ENCODE data around the gene RAB10.

DNA sequence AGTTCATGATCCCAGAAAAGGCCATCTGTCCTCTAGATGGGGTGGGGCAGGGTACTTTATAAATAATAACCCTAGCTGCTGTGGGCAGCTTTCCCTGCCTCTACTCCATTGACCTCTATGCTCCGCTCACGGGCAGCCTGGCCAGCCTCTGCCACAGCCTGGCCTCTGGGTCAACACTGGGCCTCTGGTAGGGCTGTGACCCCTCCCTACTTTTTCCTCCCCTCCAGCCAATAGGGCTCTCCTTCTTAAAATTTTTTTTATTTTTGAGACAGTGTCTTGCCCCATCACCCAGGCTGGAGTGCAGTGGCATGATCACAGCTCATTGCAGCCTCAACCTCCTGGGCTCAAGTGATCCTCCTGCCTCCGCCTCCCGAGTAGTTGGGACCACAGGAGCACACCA is 134.9 kb downstream of the RAB10 start:
- TF ChIP-seq EZH2phosphoT487 (IDR thresholded peaks at IDR 0.05; ENCODE audit: insufficient read depth, low read depth) (no peak), EZH2 (IDR thresholded peaks at IDR 0.05; ENCODE audit: insufficient read depth, poor library complexity, severe bottlenecking) (no peak)
